PC-3 (cell line): ENCODE measurements around the gene MKKS. TPM values are rescaled to one million over a fixed set of nuclear protein-coding genes. Genes with fewer than 3 reads are reported as not detected.

ENCODE experiments used
- ATAC-seq: fragments of 200-7000 bp; cut with Tn5 transposase; 2 replicates; pipeline ENCODE4 v1.9.1; 2020; ENCODE audit warnings: mild to moderate bottlenecking, moderate library complexity
- BruUV-seq: library from RNA; stranded (reverse); fragments of 400-500 nt; replicated peaks from 2 replicates; lab custom pipeline; 2021; lab: Mats Ljungman, UMichigan
- CTCF ChIA-PET: fragments of 300-600 bp; sonication (Branson Sonifier 250); formaldehyde crosslinking; loops from one replicate; lab custom pipeline; 2022; ENCODE audit warnings: antibody characterized with exemption; lab: Charles Lee
- POLR2A ChIA-PET: fragments of 300-600 bp; sonication (Branson Sonifier 250); formaldehyde crosslinking; loops from one replicate; lab custom pipeline; 2022; ENCODE audit warnings: antibody characterized with exemption; ENCODE audit not compliant: unreplicated experiment; lab: Charles Lee
- DNase-seq: peaks from one replicate; pipeline ENCODE4 v3.0.0-alpha.2; 2015
- H2AFZ ChIP-seq: fragments of 300-600 bp; sonication (generic); 2 replicates; pipeline ENCODE4 v1.6.0; 2016; ENCODE audit warnings: antibody characterized with exemption, low read length
- H3F3A ChIP-seq: fragments of 300-600 bp; sonication (generic); one replicate; pipeline ENCODE4 v1.6.0; 2017; ENCODE audit warnings: antibody characterized with exemption, low read length, control low read depth, mild to moderate bottlenecking; ENCODE audit not compliant: unreplicated experiment
- H3K27ac ChIP-seq: fragments of 300-600 bp; sonication (generic); 2 replicates; pipeline ENCODE4 v1.5.1; 2016; ENCODE audit warnings: mild to moderate bottlenecking, low read length
- H3K27me3 ChIP-seq: fragments of 300-600 bp; sonication (generic); 2 replicates; pipeline ENCODE4 v1.6.1; 2016; ENCODE audit warnings: low read length, mixed read lengths
- H3K36me3 ChIP-seq: fragments of 300-600 bp; sonication (generic); 2 replicates; pipeline ENCODE4 v1.6.1; 2016; ENCODE audit warnings: low read depth, mixed run types, low read length, mixed read lengths
- H3K4me1 ChIP-seq: fragments of 300-600 bp; sonication (generic); 2 replicates; pipeline ENCODE4 v1.5.1; 2016; ENCODE audit warnings: low read length; ENCODE audit not compliant: insufficient read depth
- H3K4me2 ChIP-seq: fragments of 300-600 bp; sonication (generic); 2 replicates; pipeline ENCODE4 v1.6.0; 2016; ENCODE audit warnings: low read length
- H3K4me3 ChIP-seq: fragments of 300-600 bp; sonication (generic); 2 replicates; pipeline ENCODE4 v1.5.1; 2016; ENCODE audit warnings: mild to moderate bottlenecking, low read length, mixed read lengths
- H3K79me2 ChIP-seq: fragments of 300-600 bp; sonication (generic); 2 replicates; pipeline ENCODE4 v1.6.1; 2017; ENCODE audit warnings: low read length, mixed read lengths
- H3K9ac ChIP-seq: fragments of 300-600 bp; sonication (generic); 2 replicates; pipeline ENCODE4 v1.6.0; 2016; ENCODE audit warnings: mild to moderate bottlenecking, low read length
- H3K9me2 ChIP-seq: fragments of 300-600 bp; sonication (generic); replicated peaks from 2 replicates; pipeline ENCODE4 v1.6.1; 2016; ENCODE audit warnings: mixed run types, low read length, mixed read lengths
- H3K9me3 ChIP-seq: fragments of 300-600 bp; sonication (generic); 2 replicates; pipeline ENCODE4 v1.6.1; 2016; ENCODE audit warnings: low read length, mixed read lengths
- H4K20me1 ChIP-seq: fragments of 300-600 bp; sonication (generic); 2 replicates; pipeline ENCODE4 v1.6.1; 2016; ENCODE audit warnings: low read length, mixed read lengths
- EZH2 ChIP-seq: fragments of 300-600 bp; sonication (generic); IDR thresholded peaks from one replicate; pipeline ENCODE4 v1.6.1; 2017; ENCODE audit warnings: antibody characterized with exemption, mild to moderate bottlenecking, low read length; ENCODE audit not compliant: unreplicated experiment
- EZH2phosphoT487 ChIP-seq: fragments of 300-600 bp; sonication (generic); IDR thresholded peaks from 2 replicates; pipeline ENCODE4 v1.6.1; 2018; ENCODE audit warnings: mild to moderate bottlenecking, antibody characterized with exemption, low read length, borderline replicate concordance
- intact Hi-C: fragments of 100-400 bp; cut with micrococcal nuclease; formaldehyde crosslinking; loops from 2 replicates; pipeline ENCODE4 v1.9.0; 2023
- total RNA-seq: library from RNA; depleted of rRNA; stranded (reverse); fragments of >200 nt; gene quantifications from 2 replicates; pipeline ENCODE4 v1.2.3, GENCODE V29; 2014
- TF ChIP-seq, protein P1 (sequence below): fragments of 300-600 bp; sonication (generic); conservative IDR thresholded peaks from 2 replicates; pipeline ENCODE4 v1.5.1; 2017; ENCODE audit warnings: antibody characterized with exemption, low read depth, mild to moderate bottlenecking, low read length

The MKKS gene
- total RNA-seq, 1 experiment from 2014 or later, result 13.6 TPM

DNA sequence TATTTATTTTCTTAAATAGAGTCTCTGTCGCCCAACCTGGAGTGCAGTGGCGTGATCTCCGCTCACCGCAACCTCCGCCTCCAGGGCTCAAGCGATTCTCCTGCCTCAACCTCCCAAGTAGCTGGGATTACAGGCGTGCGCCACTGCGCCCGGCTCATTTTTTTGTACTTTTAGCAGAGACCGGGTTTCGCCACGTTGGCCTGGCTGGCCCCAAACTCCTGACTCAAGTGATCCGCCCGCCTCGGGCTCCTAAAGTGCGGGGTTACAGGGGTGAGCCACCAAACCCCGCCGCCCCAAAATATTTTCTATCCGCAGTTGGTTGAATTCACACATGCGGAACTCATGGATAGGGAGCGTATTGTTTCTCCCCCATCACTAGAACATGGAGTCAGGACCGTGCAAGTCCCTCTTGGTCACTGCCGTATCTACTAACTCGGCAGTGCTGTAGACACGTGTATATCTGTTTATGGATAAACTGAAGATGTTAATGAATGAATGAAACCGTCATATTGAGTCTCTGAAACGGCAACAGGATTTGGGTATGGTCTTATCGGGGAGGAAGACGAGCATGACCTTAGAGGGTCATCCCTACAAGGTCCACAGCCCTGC, 904 bp downstream of the MKKS start:
- BruUV-seq, result no TSS peak
- intact Hi-C loops, result loop anchor here (5.0 kb wide), 2 partner anchors 239 to 834 kb away; partner anchors contain the start of gene JAG1
- H3K79me2 ChIP-seq, result peaks cover 85% of the 10 kb centered on the region
- peak overlapping the region; percentile 91 for H2AFZ ChIP-seq
- H3K27me3 ChIP-seq, result no peaks in the 10 kb centered on the region
- DNase-seq, result peak; percentile 26
- peak overlapping the region; percentile 91 for H3K9ac ChIP-seq
- ChIA-PET POLR2A (no interaction called here), CTCF (no interaction called here)
- H3F3A ChIP-seq, result no peaks in the 10 kb centered on the region
- peak overlapping the region; percentile 73 for H3K4me3 ChIP-seq
- H3K4me2 ChIP-seq, result peak overlapping the region; percentile 96
- TF ChIP-seq EZH2phosphoT487 (no peak), EZH2 (no peak)
- TF ChIP-seq, protein P1, sequence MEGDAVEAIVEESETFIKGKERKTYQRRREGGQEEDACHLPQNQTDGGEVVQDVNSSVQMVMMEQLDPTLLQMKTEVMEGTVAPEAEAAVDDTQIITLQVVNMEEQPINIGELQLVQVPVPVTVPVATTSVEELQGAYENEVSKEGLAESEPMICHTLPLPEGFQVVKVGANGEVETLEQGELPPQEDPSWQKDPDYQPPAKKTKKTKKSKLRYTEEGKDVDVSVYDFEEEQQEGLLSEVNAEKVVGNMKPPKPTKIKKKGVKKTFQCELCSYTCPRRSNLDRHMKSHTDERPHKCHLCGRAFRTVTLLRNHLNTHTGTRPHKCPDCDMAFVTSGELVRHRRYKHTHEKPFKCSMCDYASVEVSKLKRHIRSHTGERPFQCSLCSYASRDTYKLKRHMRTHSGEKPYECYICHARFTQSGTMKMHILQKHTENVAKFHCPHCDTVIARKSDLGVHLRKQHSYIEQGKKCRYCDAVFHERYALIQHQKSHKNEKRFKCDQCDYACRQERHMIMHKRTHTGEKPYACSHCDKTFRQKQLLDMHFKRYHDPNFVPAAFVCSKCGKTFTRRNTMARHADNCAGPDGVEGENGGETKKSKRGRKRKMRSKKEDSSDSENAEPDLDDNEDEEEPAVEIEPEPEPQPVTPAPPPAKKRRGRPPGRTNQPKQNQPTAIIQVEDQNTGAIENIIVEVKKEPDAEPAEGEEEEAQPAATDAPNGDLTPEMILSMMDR, result no peak
- H3K9me2 ChIP-seq, result no peaks in the 10 kb centered on the region
- H4K20me1 ChIP-seq, result no peaks in the 10 kb centered on the region
- H3K4me1 ChIP-seq, result peaks cover 42% of the 10 kb centered on the region
- no peaks in the 10 kb centered on the region for H3K9me3 ChIP-seq
- no peak for ATAC-seq
- no peaks in the 10 kb centered on the region for H3K36me3 ChIP-seq
- peak overlapping the region; percentile 79; the same call in 1 of the 2 replicates for H3K27ac ChIP-seq

DNA sequence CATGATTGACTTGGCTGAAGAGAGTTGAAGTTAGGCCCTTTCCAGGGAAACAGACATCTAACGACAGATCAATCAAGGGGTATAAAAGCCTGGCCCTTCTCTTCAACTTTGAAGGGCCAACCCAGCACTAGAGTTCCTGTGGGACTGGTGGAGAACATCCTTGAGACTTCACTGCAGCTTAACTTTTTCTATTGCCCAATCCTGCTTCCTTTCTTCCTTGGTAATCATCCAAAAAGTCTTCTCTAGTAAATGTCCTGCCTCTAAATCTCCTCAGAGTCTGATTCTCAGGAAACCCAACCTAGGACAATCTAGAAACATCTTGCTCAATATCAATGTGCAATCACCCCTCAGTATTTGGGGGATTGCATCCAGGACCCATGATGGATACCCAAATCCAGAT, 1.9 kb downstream of the MKKS start:
- peaks cover 86% of the 10 kb centered on the region for H3K79me2 ChIP-seq
- no peaks in the 10 kb centered on the region for H3K27me3 ChIP-seq
- intact Hi-C loops, result loop anchor here (5.0 kb wide), 2 partner anchors 240 to 835 kb away; partner anchors contain the start of gene JAG1
- H3K9ac ChIP-seq, result no peak overlapping the region
- no peaks in the 10 kb centered on the region for H3K9me3 ChIP-seq
- peaks cover 42% of the 10 kb centered on the region for H3K4me1 ChIP-seq
- no peak overlapping the region for H2AFZ ChIP-seq
- CTCF ChIA-PET, result no interaction called here
- DNase-seq, result no peak
- H3K36me3 ChIP-seq, result no peaks in the 10 kb centered on the region
- H3K4me2 ChIP-seq, result peak overlapping the region; percentile 96; the same call in 1 of the 2 replicates
- no peak for ATAC-seq
- 0 out of 2 replicates have a peak overlapping the region, but pooled peaks have one; percentile 4 for H3K4me3 ChIP-seq
- TF ChIP-seq EZH2phosphoT487, result no peak
- TF ChIP-seq, protein P1, result no peak
- no peak for TF ChIP-seq EZH2
- no peak overlapping the region for H3K27ac ChIP-seq
- TSS peak; percentile 10 for BruUV-seq
- H3F3A ChIP-seq, result no peaks in the 10 kb centered on the region
- no peaks in the 10 kb centered on the region for H3K9me2 ChIP-seq
- POLR2A ChIA-PET, result no interaction called here
- H4K20me1 ChIP-seq, result 0 out of 2 replicates have a peak, but pooled peaks cover 6% of the 10 kb centered on the region

DNA sequence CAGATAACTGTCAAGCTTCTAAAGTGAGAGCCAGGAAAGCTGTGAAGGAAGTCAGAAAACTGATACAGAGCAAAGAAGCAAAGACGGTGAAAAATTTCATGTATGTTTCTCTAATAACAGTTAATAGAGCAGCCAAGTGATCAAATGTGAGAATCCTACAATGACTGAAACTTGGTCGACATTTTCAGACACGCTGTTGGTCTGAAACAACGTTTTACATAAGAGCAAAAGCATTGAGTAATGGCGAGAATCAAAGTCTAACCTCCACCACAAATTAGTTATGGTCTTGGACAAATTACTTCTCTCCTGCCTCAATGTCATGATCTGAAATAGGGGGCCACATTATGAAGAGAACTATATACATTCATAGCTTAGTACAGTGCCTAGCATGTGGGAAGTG, 3.3 kb downstream of the MKKS start:
- ATAC-seq (no peak), DNase-seq (no peak)
- H4K20me1 ChIP-seq, result 0 out of 2 replicates have a peak, but pooled peaks cover 6% of the 10 kb centered on the region
- no TSS peak for BruUV-seq
- H3K4me1 ChIP-seq, result peaks cover 29% of the 10 kb centered on the region
- no peak overlapping the region for H2AFZ ChIP-seq
- intact Hi-C loops, result loop anchor here (5.0 kb wide), 2 partner anchors 242 to 837 kb away; partner anchors contain the start of gene JAG1
- H3F3A ChIP-seq, result no peaks in the 10 kb centered on the region
- no peak overlapping the region for H3K4me3 ChIP-seq
- H3K27ac ChIP-seq, result no peak overlapping the region
- ChIA-PET POLR2A (no interaction called here), CTCF (no interaction called here)
- H3K4me2 ChIP-seq, result peak overlapping the region; percentile 96; the same call in 1 of the 2 replicates
- H3K9me3 ChIP-seq, result no peaks in the 10 kb centered on the region
- no peaks in the 10 kb centered on the region for H3K9me2 ChIP-seq
- H3K27me3 ChIP-seq, result no peaks in the 10 kb centered on the region
- H3K36me3 ChIP-seq, result peaks cover 3% of the 10 kb centered on the region; the same call in 1 of the 2 replicates
- peaks cover 86% of the 10 kb centered on the region for H3K79me2 ChIP-seq
- no peak overlapping the region for H3K9ac ChIP-seq
- TF ChIP-seq, protein P1, result no peak
- TF ChIP-seq EZH2 (no peak), EZH2phosphoT487 (no peak)
